Vagina (tissue), 2 donors: ENCODE results near the gene RALGAPA2.

Experiments
- CTCF ChIP-seq, 3 experiments: fragments of 450-650 bp in 2 of 3; fragments of 200-600 bp in 1 of 3; sonication (generic) in 1 of 3; IDR thresholded peaks; one replicate each; pipeline ENCODE4 v1.5.1; 2017 to 2019; ENCODE audit warnings: antibody characterized with exemption in 3 of 3, mild to moderate bottlenecking in 2 of 3, moderate library complexity in 2 of 3
- POLR2A ChIP-seq, 2 donors: fragments of 450-650 bp; IDR thresholded peaks; one replicate each; pipeline ENCODE4 v1.6.1; 2017; ENCODE audit warnings: antibody characterized with exemption in 2 of 2, mild to moderate bottlenecking in 2 of 2, moderate library complexity in 2 of 2

GRCh38 chr20:20736303-20736702, 23.9 kb upstream of the RALGAPA2 start:
- TF ChIP-seq CTCF (IDR thresholded peaks at IDR 0.05) (no peak), POLR2A (IDR thresholded peaks at IDR 0.05) (no peak)
